ENCODE data around the gene OTOP1.
"Not testable (repeated sequence)": the region's sequence is repeated elsewhere in the genome, so short reads cannot be mapped to it uniquely, and the experiment has no call there.

The OTOP1 gene

DNA sequence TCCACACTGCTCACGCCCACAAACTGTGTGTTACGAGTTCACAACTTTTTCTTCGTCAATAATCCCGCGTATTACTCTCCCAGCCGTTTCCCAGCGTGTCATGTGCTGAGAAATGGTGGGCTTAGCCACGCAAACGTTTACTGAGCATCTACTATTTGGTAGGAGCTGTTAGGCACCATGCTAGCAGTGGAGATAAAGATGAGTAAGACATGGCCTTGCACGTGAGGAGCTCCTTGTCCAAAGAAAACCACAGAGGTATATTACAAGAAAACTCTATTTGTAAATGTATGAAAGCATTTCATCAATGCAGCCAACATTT is 22.1 kb upstream of the OTOP1 start:
- H3K36me3 Mint-ChIP-seq = peaks cover 22% of the 10 kb centered on the region
- no peaks in the 10 kb centered on the region for H3K9me3 Mint-ChIP-seq
- H3K27ac Mint-ChIP-seq = peak overlapping the region; percentile 97
- no peak for ATAC-seq
- H3K27me3 Mint-ChIP-seq = no peaks in the 10 kb centered on the region
- peak overlapping the region; percentile 97 for H3K4me3 Mint-ChIP-seq
- peaks cover 33% of the 10 kb centered on the region for H3K4me1 Mint-ChIP-seq

DNA sequence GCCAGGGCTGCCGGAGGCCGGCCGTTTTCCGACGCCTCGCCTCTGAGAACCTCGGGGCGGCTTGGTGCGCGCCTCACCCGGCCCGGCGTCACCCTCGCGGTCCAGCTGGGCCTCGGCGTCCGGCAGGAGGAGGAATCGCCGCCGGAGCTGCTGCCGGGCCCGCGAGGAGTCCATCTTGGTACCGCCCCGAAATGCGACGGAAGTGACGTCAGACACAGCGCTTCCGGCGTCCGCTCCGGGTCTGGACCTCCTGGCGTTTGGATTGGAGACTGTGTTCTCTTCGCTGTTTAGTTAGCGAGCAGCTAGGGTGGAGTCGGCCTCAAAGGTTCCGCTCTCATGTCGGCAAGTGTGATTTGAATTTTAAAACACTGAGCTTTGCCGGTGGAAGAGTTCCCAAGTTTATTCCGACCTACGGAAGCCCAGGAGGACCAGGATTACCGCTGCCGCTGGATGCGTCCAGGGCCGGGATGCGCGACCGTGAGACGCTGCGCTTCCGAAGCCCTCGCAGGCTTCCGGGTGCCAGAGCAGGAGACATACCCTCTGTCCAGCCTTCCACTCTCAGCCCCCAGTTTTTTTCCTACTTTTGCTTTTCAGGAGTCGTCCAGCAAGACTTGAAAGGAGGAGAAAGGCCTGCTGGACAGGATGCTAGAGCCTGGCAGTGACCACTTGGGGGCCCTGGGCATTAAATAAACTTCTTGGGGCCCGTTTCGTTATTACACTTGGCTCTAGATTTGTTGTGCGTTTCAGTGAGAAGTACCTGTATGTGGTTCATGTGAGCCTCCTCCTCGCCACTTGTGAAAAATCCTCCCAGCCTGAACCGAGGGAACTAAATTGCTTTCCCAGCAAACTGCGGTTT is 21.5 kb upstream of the OTOP1 start, which contains the start of gene TMEM128:
Gene TMEM128, minus strand, starts transcription at position 195 of the 856 bp plus-strand sequence. Its CDS starts 21 bp downstream, at position 174.
- Mint-ChIP-seq H3K4me3 (peak within 1 kb of the TSS; percentile 97), H3K27ac (peak within 1 kb of the TSS; percentile 97), H3K36me3 (peaks cover 28% of the 10 kb centered on the region), H3K4me1 (peaks cover 39% of the 10 kb centered on the region), H3K27me3 (no peaks in the 10 kb centered on the region), H3K9me3 (no peaks in the 10 kb centered on the region)
- ATAC-seq = peak; percentile 99

GRCh38 chr4:4247696-4248028 is 20.9 kb upstream of the OTOP1 start:
- Mint-ChIP-seq H3K4me1 (peaks cover 39% of the 10 kb centered on the region), H3K9me3 (no peaks in the 10 kb centered on the region), H3K27ac (peak overlapping the region; percentile 97), H3K4me3 (peak overlapping the region; percentile 97), H3K36me3 (peaks cover 31% of the 10 kb centered on the region), H3K27me3 (no peaks in the 10 kb centered on the region)
- ATAC-seq = no peak

GRCh38 chr4:4245172-4245571 is 18.4 kb upstream of the OTOP1 start:
- no peak for ATAC-seq
- H3K27me3 Mint-ChIP-seq = no peaks in the 10 kb centered on the region
- peaks cover 39% of the 10 kb centered on the region for H3K4me1 Mint-ChIP-seq
- no peaks in the 10 kb centered on the region for H3K9me3 Mint-ChIP-seq
- H3K4me3 Mint-ChIP-seq = no peak overlapping the region
- H3K36me3 Mint-ChIP-seq = peaks cover 45% of the 10 kb centered on the region
- no peak overlapping the region for H3K27ac Mint-ChIP-seq

DNA sequence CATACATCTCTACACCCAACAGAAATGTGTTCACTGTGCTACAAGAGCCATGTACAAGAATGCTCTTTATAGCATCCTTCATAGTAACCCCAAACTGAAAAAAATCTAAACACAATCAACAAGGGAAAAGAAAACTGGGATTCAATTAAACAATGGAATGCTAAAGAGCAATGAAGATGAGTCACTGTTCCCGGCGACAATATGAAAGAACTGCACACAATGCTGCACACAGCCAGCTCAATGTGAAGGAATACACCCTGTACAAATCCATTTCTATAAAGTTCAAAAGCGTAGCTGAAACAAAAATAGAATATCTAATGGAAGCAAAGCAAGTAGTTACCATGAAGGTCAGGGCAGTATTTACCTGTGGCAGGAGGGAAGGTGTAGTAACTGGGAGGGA is 12.8 kb upstream of the OTOP1 start:
- ATAC-seq, H3K4me3 Mint-ChIP-seq, H3K27ac Mint-ChIP-seq, H3K9me3 Mint-ChIP-seq, H3K27me3 Mint-ChIP-seq, H3K4me1 Mint-ChIP-seq: not testable (repeated sequence)
- H3K36me3 Mint-ChIP-seq = peaks cover 69% of the 10 kb centered on the region

DNA sequence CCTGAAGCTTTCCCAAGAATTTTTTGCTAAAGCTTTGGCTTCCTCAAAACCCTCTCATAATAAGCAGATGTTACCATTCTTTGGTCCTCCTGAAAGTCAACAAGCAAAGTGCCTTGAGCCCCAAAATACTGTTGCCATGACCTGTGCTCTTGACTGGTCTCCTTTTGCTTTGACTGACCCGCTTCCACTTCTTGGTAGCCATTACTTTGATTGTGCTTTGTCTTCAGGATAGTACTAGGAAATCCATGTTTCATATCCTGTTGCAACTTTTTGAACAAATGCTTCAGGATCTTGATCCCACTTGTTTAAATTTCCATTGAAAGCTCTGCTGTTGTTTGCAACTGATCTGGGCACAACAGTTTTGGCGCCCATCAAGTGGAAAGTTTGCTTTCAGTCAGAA is 6.9 kb upstream of the OTOP1 start:
- peaks cover 14% of the 10 kb centered on the region for H3K9me3 Mint-ChIP-seq
- peaks cover 15% of the 10 kb centered on the region for H3K27me3 Mint-ChIP-seq
- H3K27ac Mint-ChIP-seq = no peak overlapping the region
- no peaks in the 10 kb centered on the region for H3K4me1 Mint-ChIP-seq
- no peak overlapping the region for H3K4me3 Mint-ChIP-seq
- no peak for ATAC-seq
- H3K36me3 Mint-ChIP-seq = peaks cover 34% of the 10 kb centered on the region

DNA sequence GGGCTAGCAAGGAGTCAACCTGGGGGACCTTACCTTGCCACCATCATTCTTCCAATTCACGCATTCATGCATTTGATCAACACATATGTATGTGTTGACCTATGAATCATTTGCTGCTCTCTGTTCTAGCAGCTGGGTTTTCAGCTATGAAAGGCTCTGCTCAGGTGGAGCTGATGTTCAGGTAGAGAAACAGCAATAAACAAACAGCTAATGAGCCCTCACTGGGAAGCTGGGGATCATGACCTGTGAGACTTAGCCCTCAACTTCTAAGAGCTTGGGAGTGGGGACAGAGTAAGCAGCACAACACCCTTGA is 1.6 kb upstream of the OTOP1 start:
- no peak for ATAC-seq
- H3K36me3 Mint-ChIP-seq = peaks cover 5% of the 10 kb centered on the region
- no peak overlapping the region for H3K4me3 Mint-ChIP-seq
- H3K9me3 Mint-ChIP-seq = peaks cover 8% of the 10 kb centered on the region
- peaks cover 10% of the 10 kb centered on the region for H3K4me1 Mint-ChIP-seq
- no peak overlapping the region for H3K27ac Mint-ChIP-seq
- peaks cover 63% of the 10 kb centered on the region for H3K27me3 Mint-ChIP-seq

GRCh38 chr4:4227510-4228355 is 1.0 kb upstream of the OTOP1 start:
- no peak overlapping the region for H3K4me3 Mint-ChIP-seq
- peaks cover 7% of the 10 kb centered on the region for H3K9me3 Mint-ChIP-seq
- peaks cover 5% of the 10 kb centered on the region for H3K36me3 Mint-ChIP-seq
- H3K27ac Mint-ChIP-seq = no peak overlapping the region
- peaks cover 69% of the 10 kb centered on the region for H3K27me3 Mint-ChIP-seq
- peaks cover 10% of the 10 kb centered on the region for H3K4me1 Mint-ChIP-seq
- no peak for ATAC-seq

DNA sequence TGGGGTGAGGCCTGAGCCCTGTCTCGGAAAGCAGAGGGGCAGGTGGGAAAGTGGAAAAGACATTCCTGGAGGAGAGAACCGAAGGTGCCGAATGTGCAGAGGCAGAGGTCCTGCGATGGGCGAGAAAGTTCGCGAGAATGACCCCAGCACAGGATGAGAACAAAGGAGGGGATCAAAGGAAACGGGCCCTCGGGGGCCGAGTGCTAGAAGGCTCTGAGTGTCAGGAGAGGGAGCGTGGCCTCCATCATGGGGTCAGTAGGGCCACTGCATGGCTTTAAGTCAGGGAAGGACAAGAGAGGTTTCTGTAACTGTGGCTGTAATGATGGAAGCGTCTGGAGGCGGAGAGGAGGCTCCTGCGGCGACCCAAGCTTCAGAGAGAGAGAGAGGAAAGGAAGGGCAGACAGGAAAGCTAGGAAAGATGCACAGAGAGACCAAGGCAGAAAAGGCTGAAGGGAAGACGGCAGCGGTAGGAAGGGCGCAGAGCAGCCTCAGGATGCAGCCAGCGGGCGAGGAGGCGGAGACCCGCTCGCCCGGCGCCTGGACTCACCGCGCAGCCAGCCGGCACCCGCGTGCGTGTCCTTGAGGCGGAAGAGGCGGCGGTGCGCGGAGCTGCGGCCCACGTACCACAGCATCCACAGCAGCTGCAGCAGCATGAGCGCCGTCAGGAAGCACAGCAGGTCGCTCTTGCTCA is 669 bp downstream of the OTOP1 start:
- Mint-ChIP-seq H3K36me3 (peaks cover 5% of the 10 kb centered on the region), H3K27me3 (peaks cover 81% of the 10 kb centered on the region), H3K4me3 (peak overlapping the region; percentile 13), H3K27ac (no peak overlapping the region), H3K9me3 (peaks cover 5% of the 10 kb centered on the region), H3K4me1 (peaks cover 10% of the 10 kb centered on the region)
- no peak for ATAC-seq

- Mint-ChIP-seq H3K9me3 (no peaks in the 10 kb centered on the region), H3K27ac (no peak overlapping the region), H3K4me1 (no peaks in the 10 kb centered on the region), H3K4me3 (no peak overlapping the region), H3K36me3 (no peaks in the 10 kb centered on the region), H3K27me3 (peaks cover 45% of the 10 kb centered on the region)
- no peak for ATAC-seq
Measured at GRCh38 chr4:4217113-4217512, 9.6 kb downstream of the OTOP1 start.

- Mint-ChIP-seq H3K4me1 (no peaks in the 10 kb centered on the region), H3K36me3 (no peaks in the 10 kb centered on the region), H3K27me3 (peaks cover 41% of the 10 kb centered on the region), H3K27ac (no peak overlapping the region), H3K4me3 (no peak overlapping the region), H3K9me3 (no peaks in the 10 kb centered on the region)
- ATAC-seq = no peak
Measured at GRCh38 chr4:4216648-4217047, 10.1 kb downstream of the OTOP1 start.

DNA sequence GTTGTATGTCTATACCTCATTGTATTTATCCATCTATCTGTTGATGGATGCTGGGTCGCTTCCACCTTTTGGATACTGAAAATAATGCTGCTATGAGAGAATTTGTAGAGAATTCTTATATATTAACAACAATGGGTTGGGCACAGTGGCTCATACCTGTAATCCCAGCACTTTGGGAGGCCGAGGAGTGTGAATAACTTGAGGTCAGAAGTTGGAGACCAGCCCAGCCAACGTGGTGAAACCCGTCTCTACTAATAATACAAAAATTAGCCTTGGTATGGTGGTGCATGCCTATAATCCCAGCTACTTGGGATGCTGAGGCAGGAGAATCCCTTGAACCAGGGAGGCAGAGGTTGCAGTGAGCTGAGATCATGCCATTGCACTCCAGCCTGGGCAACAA is 13.1 kb downstream of the OTOP1 start:
- H3K9me3 Mint-ChIP-seq, H3K27ac Mint-ChIP-seq, ATAC-seq, H3K36me3 Mint-ChIP-seq, H3K4me1 Mint-ChIP-seq, H3K4me3 Mint-ChIP-seq: not testable (repeated sequence)
- H3K27me3 Mint-ChIP-seq = peaks cover 58% of the 10 kb centered on the region

DNA sequence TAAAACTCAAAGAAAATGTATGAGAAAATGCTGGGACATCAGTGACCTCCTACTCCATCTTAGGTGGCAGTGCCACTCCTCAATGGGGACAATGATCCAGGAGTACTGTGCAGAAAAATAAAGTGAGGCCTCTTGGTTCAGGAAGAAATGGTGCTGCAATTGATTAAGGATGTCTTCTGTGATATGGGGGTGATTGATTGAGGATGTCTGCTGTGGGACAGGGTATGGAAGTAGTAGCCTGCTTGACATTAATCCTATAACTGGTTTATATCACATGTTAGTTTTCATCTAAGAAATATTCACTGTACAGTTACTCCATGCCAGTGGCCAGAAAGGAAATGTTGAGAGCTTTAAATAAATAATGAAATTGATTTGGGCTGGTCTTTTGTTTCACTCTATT is 20.5 kb downstream of the OTOP1 start:
- no peak overlapping the region for H3K4me3 Mint-ChIP-seq
- no peak overlapping the region for H3K27ac Mint-ChIP-seq
- peaks cover 6% of the 10 kb centered on the region for H3K9me3 Mint-ChIP-seq
- ATAC-seq = no peak
- peaks cover 49% of the 10 kb centered on the region for H3K27me3 Mint-ChIP-seq
- no peaks in the 10 kb centered on the region for H3K36me3 Mint-ChIP-seq
- H3K4me1 Mint-ChIP-seq = no peaks in the 10 kb centered on the region

DNA sequence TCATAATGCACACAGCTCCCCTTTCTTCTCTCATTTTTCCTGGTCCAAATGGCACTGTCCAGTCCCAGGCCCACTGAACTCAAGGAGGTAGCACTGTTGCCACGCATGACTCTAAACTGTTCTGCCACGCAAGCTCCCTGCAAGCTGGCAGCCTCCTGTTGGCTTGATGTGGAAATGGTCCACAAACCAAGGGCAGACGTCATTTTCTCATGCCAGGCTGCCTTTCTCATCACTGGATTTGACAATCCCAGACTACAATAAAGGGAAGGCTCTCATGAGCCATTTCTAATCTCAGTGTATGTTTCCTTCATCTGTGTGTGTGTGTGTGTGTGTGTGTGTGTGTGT is 22.4 kb downstream of the OTOP1 start:
- Mint-ChIP-seq H3K36me3 (no peaks in the 10 kb centered on the region), H3K4me3 (no peak overlapping the region), H3K9me3 (peaks cover 6% of the 10 kb centered on the region), H3K27ac (no peak overlapping the region), H3K27me3 (peaks cover 34% of the 10 kb centered on the region), H3K4me1 (no peaks in the 10 kb centered on the region)
- ATAC-seq = no peak

DNA sequence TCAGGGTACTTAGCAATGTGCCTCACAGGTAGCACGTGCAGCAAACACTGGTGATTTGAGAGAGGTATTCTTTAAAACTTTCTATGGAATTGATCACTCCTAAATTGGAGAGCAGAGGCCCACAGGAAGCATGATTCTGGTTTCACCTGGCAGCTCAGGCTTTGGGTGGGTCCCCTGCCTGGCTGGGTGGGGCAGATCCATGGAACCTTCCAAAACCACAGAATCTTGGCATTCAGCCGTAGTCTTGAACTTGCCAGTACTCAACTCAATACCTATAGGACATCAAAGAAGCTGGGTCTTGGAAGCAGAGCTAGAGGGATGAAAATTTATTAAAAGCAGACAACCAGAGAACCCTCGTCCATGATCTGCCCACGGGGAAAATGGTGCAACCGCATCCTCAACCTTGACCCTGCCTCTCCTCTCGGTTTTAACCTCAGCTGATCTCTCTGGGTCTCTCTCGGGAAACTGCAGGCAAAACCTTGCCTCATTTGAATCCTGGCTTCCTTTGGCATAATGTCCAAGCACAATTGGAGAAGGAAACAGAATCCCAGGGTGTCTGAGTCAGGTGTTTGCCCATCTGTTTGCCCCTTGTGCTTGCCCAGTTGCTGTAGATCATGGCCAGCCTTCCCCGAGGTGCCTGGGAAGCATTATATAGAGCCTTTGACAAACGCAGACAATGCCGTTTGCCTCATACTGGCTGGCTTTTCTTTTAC is 22.9 kb downstream of the OTOP1 start:
- Mint-ChIP-seq H3K4me1 (no peaks in the 10 kb centered on the region), H3K27ac (no peak overlapping the region), H3K27me3 (peaks cover 32% of the 10 kb centered on the region), H3K4me3 (no peak overlapping the region), H3K9me3 (peaks cover 6% of the 10 kb centered on the region), H3K36me3 (no peaks in the 10 kb centered on the region)
- no peak for ATAC-seq
